ENCODE data around the gene SOX9. TPM values are rescaled to one million over a fixed set of nuclear protein-coding genes. Genes with fewer than 3 reads are reported as not detected.

SOX9 gene
- total and polyA plus RNA-seq, 9 of the 15 experiments (the other 6 are each of a cell fraction or from before 2014, with no cell fraction given), result 0.04 TPM; not detected in 8

DNA sequence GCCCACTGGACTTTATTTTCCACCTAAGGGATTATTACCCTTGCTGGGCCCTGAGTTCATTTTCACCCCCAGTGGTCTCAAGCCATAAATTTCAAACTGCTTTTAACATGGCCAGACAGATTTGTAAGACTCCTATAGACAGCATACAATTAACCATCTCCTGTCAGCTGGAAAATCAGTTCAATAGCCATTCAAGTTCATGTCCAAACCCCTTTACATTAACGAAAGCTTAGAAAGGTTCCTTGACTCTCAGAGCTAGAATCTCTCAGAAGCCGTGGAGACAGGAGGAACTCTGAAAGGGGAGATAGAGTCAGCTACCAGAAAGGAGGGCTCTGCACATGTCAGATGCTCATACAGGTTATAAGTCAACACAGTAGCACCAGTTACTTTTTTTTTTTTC, 23.3 kb downstream of the SOX9 start:
- no peaks in the 10 kb centered on the region for H3K79me2 ChIP-seq (ENCODE audit: control insufficient read depth, insufficient read depth, low read length)
- ATAC-seq (no peak), DNase-seq (ENCODE audit: extremely low read depth in 1 of 4, low spot score in 3 of 4) (no peak), FAIRE-seq (no peak)
- WGBS (ENCODE audit: insufficient coverage, low coverage, missing lambda C conversion rate), result 0% methylated on average over 2 of the region's 2 CpGs
- no peak overlapping the region for H3K27ac ChIP-seq (ENCODE audit: extremely low read depth, low read depth, low read length)
- H3K4me3 ChIP-seq, result no peak overlapping the region
- in situ Hi-C loops (cut with MboI) (no loop called here), intact Hi-C loops (cut with micrococcal nuclease) (no loop called here)
- no peaks in the 10 kb centered on the region for H3K27me3 ChIP-seq (ENCODE audit: control insufficient read depth in 2 of 2, insufficient read depth in 2 of 2, low read length in 2 of 2)
- H3K9me3 ChIP-seq (replicated peaks; ENCODE audit: control insufficient read depth, insufficient read depth, low read depth, low read length), result no peaks in the 10 kb centered on the region
- H3K4me2 ChIP-seq (ENCODE audit: insufficient read depth, low read length), result no peak overlapping the region
- no peaks in the 10 kb centered on the region for H4K20me1 ChIP-seq (replicated peaks; ENCODE audit: control insufficient read depth, insufficient read depth, low read length)
- H3K9ac ChIP-seq (ENCODE audit: insufficient read depth in 1 of 2, low read depth in 2 of 2, low read length in 2 of 2), result no peak overlapping the region
- POLR2A ChIA-PET, result no interaction called here
- H3K4me1 ChIP-seq (replicated peaks in 1 of 2; ENCODE audit: control insufficient read depth in 2 of 2, insufficient read depth in 2 of 2, low read length in 2 of 2), result no peaks in the 10 kb centered on the region
- no peak overlapping the region for H2AFZ ChIP-seq (ENCODE audit: low read depth, low read length)
- no peaks in the 10 kb centered on the region for H3K9me1 ChIP-seq (ENCODE audit: control insufficient read depth, insufficient read depth, low read length)
- BruUV-seq (replicated peaks), result no TSS peak
- TF ChIP-seq, protein P1, sequence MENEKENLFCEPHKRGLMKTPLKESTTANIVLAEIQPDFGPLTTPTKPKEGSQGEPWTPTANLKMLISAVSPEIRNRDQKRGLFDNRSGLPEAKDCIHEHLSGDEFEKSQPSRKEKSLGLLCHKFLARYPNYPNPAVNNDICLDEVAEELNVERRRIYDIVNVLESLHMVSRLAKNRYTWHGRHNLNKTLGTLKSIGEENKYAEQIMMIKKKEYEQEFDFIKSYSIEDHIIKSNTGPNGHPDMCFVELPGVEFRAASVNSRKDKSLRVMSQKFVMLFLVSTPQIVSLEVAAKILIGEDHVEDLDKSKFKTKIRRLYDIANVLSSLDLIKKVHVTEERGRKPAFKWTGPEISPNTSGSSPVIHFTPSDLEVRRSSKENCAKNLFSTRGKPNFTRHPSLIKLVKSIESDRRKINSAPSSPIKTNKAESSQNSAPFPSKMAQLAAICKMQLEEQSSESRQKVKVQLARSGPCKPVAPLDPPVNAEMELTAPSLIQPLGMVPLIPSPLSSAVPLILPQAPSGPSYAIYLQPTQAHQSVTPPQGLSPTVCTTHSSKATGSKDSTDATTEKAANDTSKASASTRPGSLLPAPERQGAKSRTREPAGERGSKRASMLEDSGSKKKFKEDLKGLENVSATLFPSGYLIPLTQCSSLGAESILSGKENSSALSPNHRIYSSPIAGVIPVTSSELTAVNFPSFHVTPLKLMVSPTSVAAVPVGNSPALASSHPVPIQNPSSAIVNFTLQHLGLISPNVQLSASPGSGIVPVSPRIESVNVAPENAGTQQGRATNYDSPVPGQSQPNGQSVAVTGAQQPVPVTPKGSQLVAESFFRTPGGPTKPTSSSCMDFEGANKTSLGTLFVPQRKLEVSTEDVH (IDR thresholded peaks at IDR 0.05; ENCODE audit: low read depth, partially characterized antibody), result no peak
- no peak for TF ChIP-seq C11orf30 (IDR thresholded peaks at IDR 0.05; ENCODE audit: low read depth)
- TF ChIP-seq, protein P2, sequence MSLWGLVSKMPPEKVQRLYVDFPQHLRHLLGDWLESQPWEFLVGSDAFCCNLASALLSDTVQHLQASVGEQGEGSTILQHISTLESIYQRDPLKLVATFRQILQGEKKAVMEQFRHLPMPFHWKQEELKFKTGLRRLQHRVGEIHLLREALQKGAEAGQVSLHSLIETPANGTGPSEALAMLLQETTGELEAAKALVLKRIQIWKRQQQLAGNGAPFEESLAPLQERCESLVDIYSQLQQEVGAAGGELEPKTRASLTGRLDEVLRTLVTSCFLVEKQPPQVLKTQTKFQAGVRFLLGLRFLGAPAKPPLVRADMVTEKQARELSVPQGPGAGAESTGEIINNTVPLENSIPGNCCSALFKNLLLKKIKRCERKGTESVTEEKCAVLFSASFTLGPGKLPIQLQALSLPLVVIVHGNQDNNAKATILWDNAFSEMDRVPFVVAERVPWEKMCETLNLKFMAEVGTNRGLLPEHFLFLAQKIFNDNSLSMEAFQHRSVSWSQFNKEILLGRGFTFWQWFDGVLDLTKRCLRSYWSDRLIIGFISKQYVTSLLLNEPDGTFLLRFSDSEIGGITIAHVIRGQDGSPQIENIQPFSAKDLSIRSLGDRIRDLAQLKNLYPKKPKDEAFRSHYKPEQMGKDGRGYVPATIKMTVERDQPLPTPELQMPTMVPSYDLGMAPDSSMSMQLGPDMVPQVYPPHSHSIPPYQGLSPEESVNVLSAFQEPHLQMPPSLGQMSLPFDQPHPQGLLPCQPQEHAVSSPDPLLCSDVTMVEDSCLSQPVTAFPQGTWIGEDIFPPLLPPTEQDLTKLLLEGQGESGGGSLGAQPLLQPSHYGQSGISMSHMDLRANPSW (CRISPR knock-in tag; IDR thresholded peaks at IDR 0.05), result no peak
- H3K36me3 ChIP-seq (ENCODE audit: control insufficient read depth, insufficient read depth, low read length), result no peaks in the 10 kb centered on the region
- CTCF ChIA-PET (ENCODE audit: low intra/inter-chr PET ratio), result no interaction called here

Data from K562 (cell line).